Measurements from ENCODE around the gene PLXNB3. TPM values are rescaled to one million over a fixed set of nuclear protein-coding genes. Genes with fewer than 3 reads are reported as not detected.
"Not testable (repeated sequence)": the region's sequence is repeated elsewhere in the genome, so short reads cannot be mapped to it uniquely, and the experiment has no call there.

The PLXNB3 gene
- total RNA-seq, 1 donor from 2014 or later, result 3.3 TPM

DNA sequence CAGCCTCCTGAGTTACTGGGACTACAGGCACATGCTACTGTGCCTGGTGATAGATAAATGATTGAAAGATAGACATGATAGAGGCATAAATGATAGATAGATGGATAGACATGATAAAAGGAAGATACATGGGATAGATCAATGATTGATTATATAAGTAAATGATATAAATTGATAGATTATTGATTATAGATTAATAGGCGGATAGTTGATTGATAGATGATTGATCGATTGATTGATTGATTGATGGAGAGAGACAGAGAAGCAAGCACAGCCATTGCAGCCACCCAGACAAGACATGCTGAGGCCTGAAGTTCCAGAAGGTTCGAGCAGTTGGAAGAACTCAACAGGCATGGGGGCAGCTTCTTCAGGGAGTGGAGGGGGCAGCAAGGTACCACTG is 17.7 kb upstream of the PLXNB3 start:
- TF ChIP-seq, protein P1, sequence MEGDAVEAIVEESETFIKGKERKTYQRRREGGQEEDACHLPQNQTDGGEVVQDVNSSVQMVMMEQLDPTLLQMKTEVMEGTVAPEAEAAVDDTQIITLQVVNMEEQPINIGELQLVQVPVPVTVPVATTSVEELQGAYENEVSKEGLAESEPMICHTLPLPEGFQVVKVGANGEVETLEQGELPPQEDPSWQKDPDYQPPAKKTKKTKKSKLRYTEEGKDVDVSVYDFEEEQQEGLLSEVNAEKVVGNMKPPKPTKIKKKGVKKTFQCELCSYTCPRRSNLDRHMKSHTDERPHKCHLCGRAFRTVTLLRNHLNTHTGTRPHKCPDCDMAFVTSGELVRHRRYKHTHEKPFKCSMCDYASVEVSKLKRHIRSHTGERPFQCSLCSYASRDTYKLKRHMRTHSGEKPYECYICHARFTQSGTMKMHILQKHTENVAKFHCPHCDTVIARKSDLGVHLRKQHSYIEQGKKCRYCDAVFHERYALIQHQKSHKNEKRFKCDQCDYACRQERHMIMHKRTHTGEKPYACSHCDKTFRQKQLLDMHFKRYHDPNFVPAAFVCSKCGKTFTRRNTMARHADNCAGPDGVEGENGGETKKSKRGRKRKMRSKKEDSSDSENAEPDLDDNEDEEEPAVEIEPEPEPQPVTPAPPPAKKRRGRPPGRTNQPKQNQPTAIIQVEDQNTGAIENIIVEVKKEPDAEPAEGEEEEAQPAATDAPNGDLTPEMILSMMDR (IDR thresholded peaks at IDR 0.05), result no peak
- Histone ChIP-seq H3K27me3 (no peaks in the 10 kb centered on the region), H3K9me3 (no peaks in the 10 kb centered on the region), H3K36me3 (no peaks in the 10 kb centered on the region), H3K4me3 (no peak overlapping the region), H3K27ac (no peak overlapping the region), H3K4me1 (no peaks in the 10 kb centered on the region)
- no peak for ATAC-seq
- intact Hi-C loops (cut with DNase I), result no loop called here
- no peak for DNase-seq

DNA sequence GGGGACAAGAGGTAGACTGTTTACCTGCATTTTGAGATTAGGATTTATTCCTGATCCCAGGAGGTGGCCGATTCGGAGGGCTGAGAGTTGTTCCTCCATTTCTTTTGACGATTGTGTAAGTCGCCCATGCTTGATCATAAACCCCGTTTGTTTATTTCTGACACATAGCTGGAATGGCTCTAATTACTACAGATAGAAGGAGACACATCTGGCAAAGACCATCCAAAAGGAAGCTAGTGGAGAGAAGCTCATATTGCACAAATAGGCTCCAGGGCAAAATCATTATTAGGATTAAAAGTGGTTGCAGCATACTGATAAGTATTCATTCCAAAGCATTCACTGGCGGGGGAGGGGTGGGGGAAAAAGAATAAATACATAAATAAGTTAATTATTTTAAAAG is 17.1 kb upstream of the PLXNB3 start:
- H3K4me3 ChIP-seq, result not testable (repeated sequence)

DNA sequence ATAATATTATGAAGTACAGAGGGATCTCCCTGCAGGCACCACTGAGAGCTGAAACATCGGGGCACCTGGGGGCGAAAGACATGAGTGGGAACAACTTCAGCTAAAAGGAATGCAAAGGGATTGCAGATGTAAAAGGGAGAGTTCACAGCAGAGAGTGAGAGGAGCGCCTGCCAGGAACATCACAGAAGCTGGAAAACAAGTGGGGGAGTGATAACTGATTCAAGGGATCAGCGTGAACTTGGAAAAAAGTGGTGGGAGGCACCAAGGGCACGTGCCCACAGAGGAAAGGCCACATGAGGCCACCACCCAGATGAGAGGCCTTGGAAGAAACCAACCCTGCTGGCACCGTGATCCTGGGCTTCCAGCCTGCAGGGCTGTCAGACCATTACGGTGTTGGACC is 15.0 kb upstream of the PLXNB3 start:
- H3K27me3 ChIP-seq; H3K27ac ChIP-seq; H3K36me3 ChIP-seq; ATAC-seq; H3K9me3 ChIP-seq; DNase-seq; H3K4me1 ChIP-seq; intact Hi-C loops (cut with DNase I); H3K4me3 ChIP-seq: not testable (repeated sequence)

More for the DNA sequence above, 17.1 kb upstream of the PLXNB3 start:
- DNase-seq; ATAC-seq; H3K4me1 ChIP-seq; H3K27me3 ChIP-seq; H3K36me3 ChIP-seq; intact Hi-C loops (cut with DNase I); H3K27ac ChIP-seq; H3K9me3 ChIP-seq: not testable (repeated sequence)

DNA sequence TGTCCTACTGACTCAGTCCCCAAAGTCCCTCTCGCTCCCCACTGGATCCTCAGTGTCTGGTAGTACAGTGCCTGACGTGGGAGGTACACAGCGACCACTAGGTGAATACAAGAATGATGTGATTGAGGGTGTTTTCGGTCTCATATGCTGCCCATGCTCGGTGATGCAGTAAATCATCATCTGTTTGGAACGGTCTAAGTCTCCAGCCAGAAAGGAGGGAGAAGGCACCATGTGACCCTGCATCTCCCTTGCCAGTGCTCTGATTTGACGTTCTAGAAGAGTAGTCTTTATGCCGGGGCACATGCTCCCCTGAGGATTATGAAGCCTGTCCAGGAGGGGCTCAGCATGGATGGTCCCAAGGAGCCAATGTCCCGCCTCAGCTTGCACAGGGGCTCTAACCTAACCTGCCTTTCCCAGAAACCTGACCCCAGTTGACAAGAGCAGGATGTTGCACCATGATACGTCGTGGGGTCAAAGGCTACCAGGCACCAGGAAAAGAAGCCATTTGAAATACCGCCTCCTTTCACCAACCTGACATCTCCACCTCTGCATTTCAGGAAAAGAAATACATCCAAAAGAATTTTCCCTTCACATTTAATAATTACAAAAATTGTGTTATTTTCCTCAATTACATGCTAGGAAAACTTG is 13.8 kb upstream of the PLXNB3 start:
- H3K27ac ChIP-seq, result no peak overlapping the region
- DNase-seq, result no peak
- H3K4me1 ChIP-seq, result no peaks in the 10 kb centered on the region
- H3K9me3 ChIP-seq, result no peaks in the 10 kb centered on the region
- intact Hi-C loops (cut with DNase I), result no loop called here
- H3K4me3 ChIP-seq, result no peak overlapping the region
- no peak for ATAC-seq
- no peaks in the 10 kb centered on the region for H3K27me3 ChIP-seq
- TF ChIP-seq, protein P1 (IDR thresholded peaks at IDR 0.05), result no peak
- no peaks in the 10 kb centered on the region for H3K36me3 ChIP-seq

DNA sequence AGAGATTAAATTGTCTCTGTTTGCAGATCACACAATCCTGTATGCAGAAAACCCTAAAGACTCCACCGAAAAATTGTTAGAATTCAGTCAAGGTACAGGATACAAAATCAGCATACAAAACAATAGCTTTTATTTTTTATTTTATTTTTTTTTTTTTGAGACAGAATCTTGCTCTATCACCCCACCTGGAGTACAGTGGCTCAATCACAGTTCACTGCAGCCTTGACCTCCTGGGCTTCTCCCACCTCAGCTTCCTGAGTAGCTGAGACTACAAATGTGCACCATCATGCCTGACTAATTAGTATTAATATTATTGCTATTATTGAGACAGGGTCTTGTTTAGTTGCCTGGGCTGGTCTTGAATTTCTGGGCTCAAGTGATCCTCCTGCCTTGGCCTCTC is 8.9 kb upstream of the PLXNB3 start:
- DNase-seq, result no peak
- no peaks in the 10 kb centered on the region for H3K4me1 ChIP-seq
- TF ChIP-seq, protein P1 (IDR thresholded peaks at IDR 0.05), result no peak
- H3K4me3 ChIP-seq, result no peak overlapping the region
- H3K36me3 ChIP-seq, result no peaks in the 10 kb centered on the region
- H3K27me3 ChIP-seq, result no peaks in the 10 kb centered on the region
- no peak for ATAC-seq
- no peaks in the 10 kb centered on the region for H3K9me3 ChIP-seq
- intact Hi-C loops (cut with DNase I), result no loop called here
- no peak overlapping the region for H3K27ac ChIP-seq

DNA sequence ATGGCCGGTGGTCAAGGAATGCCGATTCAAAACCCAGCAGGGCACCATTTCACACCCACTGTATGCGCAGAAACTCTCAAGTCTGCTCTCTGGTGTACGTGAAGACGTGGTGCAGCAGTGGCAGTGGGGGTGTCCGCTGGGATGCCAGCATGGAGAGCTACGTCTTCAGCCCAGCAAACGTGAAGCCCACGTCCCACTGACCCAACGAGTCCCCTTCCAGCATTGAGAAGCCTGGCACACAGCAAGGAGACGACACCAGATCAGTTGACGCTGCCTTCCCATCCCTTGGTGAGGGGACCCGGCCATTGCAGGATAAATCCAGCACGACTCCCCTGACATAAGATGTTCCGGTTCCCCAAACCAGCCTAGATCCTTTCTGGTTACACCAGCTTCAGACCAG is 2.2 kb upstream of the PLXNB3 start:
- Histone ChIP-seq H3K27me3 (no peaks in the 10 kb centered on the region), H3K4me1 (peaks cover 3% of the 10 kb centered on the region), H3K4me3 (no peak overlapping the region), H3K36me3 (no peaks in the 10 kb centered on the region), H3K9me3 (no peaks in the 10 kb centered on the region), H3K27ac (no peak overlapping the region)
- TF ChIP-seq, protein P1 (IDR thresholded peaks at IDR 0.05), result no peak
- intact Hi-C loops (cut with DNase I), result loop anchor here (10.0 kb wide), 1 partner anchor 193 kb away; no protein-coding TSS in a partner anchor
- DNase-seq (no peak), ATAC-seq (no peak)
